Activated CD8-positive, alpha-beta T cell treated with anti-CD3 and anti-CD28 coated beads for 36 hours (primary cell): ENCODE results near the gene CARM1. TPM values are rescaled to one million over a fixed set of nuclear protein-coding genes. Genes with fewer than 3 reads are reported as not detected.

ENCODE experiments used
- ATAC-seq: fragments of 200-7000 bp; cut with Tn5 transposase; one replicate; pipeline ENCODE4 v1.10.0; 2021; ENCODE audit warnings: mild to moderate bottlenecking, moderate library complexity
- CTCF ChIA-PET: fragments of 350-600 bp; sonication (Branson Sonifier 250); formaldehyde crosslinking; loops from one replicate; lab custom pipeline; 2021; ENCODE audit warnings: antibody characterized with exemption; lab: Charles Lee
- POLR2A ChIA-PET: fragments of 350-600 bp; sonication (Branson Sonifier 250); formaldehyde crosslinking; loops from one replicate; lab custom pipeline; 2021; ENCODE audit warnings: antibody characterized with exemption; lab: Charles Lee
- DNase-seq: peaks from one replicate; pipeline ENCODE4 v3.0.0-alpha.2; 2020
- H3K27ac Mint-ChIP-seq: one replicate; pipeline ENCODE4 v1.8.0; 2021; ENCODE audit warnings: mild to moderate bottlenecking, mixed read lengths
- H3K27me3 Mint-ChIP-seq: one replicate; pipeline ENCODE4 v1.8.0; 2021; ENCODE audit warnings: mixed read lengths
- H3K36me3 Mint-ChIP-seq: one replicate; pipeline ENCODE4 v1.8.0; 2021; ENCODE audit warnings: low read depth, mixed read lengths
- H3K4me1 Mint-ChIP-seq: one replicate; pipeline ENCODE4 v1.8.0; 2021; ENCODE audit warnings: low read depth, mixed read lengths
- H3K4me3 Mint-ChIP-seq: one replicate; pipeline ENCODE4 v1.8.0; 2021; ENCODE audit warnings: mild to moderate bottlenecking, moderate library complexity, mixed read lengths
- H3K9me3 Mint-ChIP-seq: one replicate; pipeline ENCODE4 v1.8.0; 2021; ENCODE audit warnings: mixed read lengths
- CTCF ChIP-seq: fragments of 200-600 bp; IDR thresholded peaks from one replicate; pipeline ENCODE4 v1.8.0; 2022; ENCODE audit warnings: antibody characterized with exemption, mild to moderate bottlenecking
- intact Hi-C: fragments of 100-400 bp; cut with micrococcal nuclease; formaldehyde crosslinking; loops from one replicate; pipeline ENCODE4 v1.10.0; 2022
- total RNA-seq, 2 experiments: library from RNA; stranded (reverse); gene quantifications; one replicate each; pipeline ENCODE4 v1.2.3, GENCODE V29; 2021

CARM1 gene
- total RNA-seq, 2 experiments from 2014 or later: 95.1 to 95.4 TPM

- CTCF ChIA-PET: interaction anchor here (0.5 kb wide), 1 partner anchor 673 kb away, joined by 3 read pairs; no protein-coding TSS in a partner anchor
- no peaks in the 10 kb centered on the region for H3K36me3 Mint-ChIP-seq
- no peak overlapping the region for H3K4me3 Mint-ChIP-seq
- POLR2A ChIA-PET: interaction anchor here (0.8 to 1.4 kb wide), 3 partner anchors 15 to 174 kb away, joined by 3 read pairs; no protein-coding TSS in a partner anchor
- TF ChIP-seq CTCF: no peak
- DNase-seq: no peak
- intact Hi-C loops: no loop called here
- peaks cover 16% of the 10 kb centered on the region for H3K4me1 Mint-ChIP-seq
- H3K9me3 Mint-ChIP-seq: no peaks in the 10 kb centered on the region
- no peak overlapping the region for H3K27ac Mint-ChIP-seq
- no peak for ATAC-seq
- no peaks in the 10 kb centered on the region for H3K27me3 Mint-ChIP-seq
Measured at GRCh38 chr19:10892256-10892655, 20.9 kb downstream of the CARM1 start.

GRCh38 chr19:10894911-10895213 lies 23.5 kb downstream of the CARM1 start:
- no peak for ATAC-seq
- Mint-ChIP-seq H3K4me3 (no peak overlapping the region), H3K27me3 (no peaks in the 10 kb centered on the region), H3K9me3 (no peaks in the 10 kb centered on the region), H3K27ac (no peak overlapping the region), H3K36me3 (peaks cover 1% of the 10 kb centered on the region), H3K4me1 (peaks cover 14% of the 10 kb centered on the region)
- TF ChIP-seq CTCF: no peak
- CTCF ChIA-PET: no interaction called here
- intact Hi-C loops: no loop called here
- POLR2A ChIA-PET: no interaction called here
- no peak for DNase-seq

- Mint-ChIP-seq H3K36me3 (peaks cover 1% of the 10 kb centered on the region), H3K27me3 (no peaks in the 10 kb centered on the region), H3K9me3 (no peaks in the 10 kb centered on the region), H3K27ac (no peak overlapping the region), H3K4me3 (no peak overlapping the region), H3K4me1 (peaks cover 14% of the 10 kb centered on the region)
- ChIA-PET POLR2A (no interaction called here), CTCF (no interaction called here)
- intact Hi-C loops: no loop called here
- no peak for DNase-seq
- no peak for ATAC-seq
- no peak for TF ChIP-seq CTCF
Measured at GRCh38 chr19:10895363-10895762, 24.0 kb downstream of the CARM1 start.

- intact Hi-C loops: no loop called here
- Mint-ChIP-seq H3K27ac (no peak overlapping the region), H3K4me3 (no peak overlapping the region), H3K36me3 (peaks cover 1% of the 10 kb centered on the region), H3K27me3 (no peaks in the 10 kb centered on the region), H3K9me3 (no peaks in the 10 kb centered on the region), H3K4me1 (peaks cover 14% of the 10 kb centered on the region)
- ChIA-PET POLR2A (no interaction called here), CTCF (no interaction called here)
- DNase-seq (no peak), ATAC-seq (no peak)
- TF ChIP-seq CTCF: no peak
Measured at GRCh38 chr19:10895920-10896319, 24.6 kb downstream of the CARM1 start.

- CTCF ChIA-PET: no interaction called here
Measured at GRCh38 chr19:10896851-10897526, 25.6 kb downstream of the CARM1 start.

More at GRCh38 chr19:10896851-10897526, 25.6 kb downstream of the CARM1 start:
- no peak for TF ChIP-seq CTCF
- Mint-ChIP-seq H3K27ac (no peak overlapping the region), H3K27me3 (no peaks in the 10 kb centered on the region), H3K36me3 (peaks cover 2% of the 10 kb centered on the region), H3K4me3 (no peak overlapping the region), H3K4me1 (peaks cover 11% of the 10 kb centered on the region), H3K9me3 (no peaks in the 10 kb centered on the region)
- DNase-seq (no peak), ATAC-seq (peak; percentile 47)
- intact Hi-C loops: no loop called here
- POLR2A ChIA-PET: interaction anchor here (1.1 kb wide), 1 partner anchor 20 kb away, joined by 3 read pairs; no protein-coding TSS in a partner anchor
